Measurements from ENCODE around the gene SPRR2A.
"Not testable (repeated sequence)": the region's sequence is repeated elsewhere in the genome, so short reads cannot be mapped to it uniquely, and the experiment has no call there.

Gene SPRR2A

DNA sequence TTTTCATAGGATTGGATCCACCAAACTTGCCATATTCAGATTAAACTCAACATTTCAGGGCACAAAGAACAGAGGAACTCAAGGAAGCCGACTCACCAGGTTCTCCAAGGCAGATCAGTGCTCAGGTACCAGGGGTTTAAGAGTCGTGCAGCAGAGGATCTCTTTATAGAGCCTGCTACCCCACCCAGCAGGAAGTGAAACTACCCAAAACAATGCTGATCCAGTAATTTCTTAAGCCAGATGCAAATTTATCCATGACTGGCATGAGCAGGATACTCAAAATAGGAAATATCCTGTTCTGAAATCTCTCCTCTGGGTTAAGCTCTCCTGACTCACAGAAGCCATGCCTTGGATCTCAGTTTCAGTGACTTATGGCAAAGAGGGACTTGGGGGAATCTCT lies at the start of gene SPRR2A:
SPRR2A (minus strand) TSS at position 138 of the 400 bp plus-strand sequence. CDS start 777 bp downstream, outside the sequence.
- DNase-seq: no peak

DNA sequence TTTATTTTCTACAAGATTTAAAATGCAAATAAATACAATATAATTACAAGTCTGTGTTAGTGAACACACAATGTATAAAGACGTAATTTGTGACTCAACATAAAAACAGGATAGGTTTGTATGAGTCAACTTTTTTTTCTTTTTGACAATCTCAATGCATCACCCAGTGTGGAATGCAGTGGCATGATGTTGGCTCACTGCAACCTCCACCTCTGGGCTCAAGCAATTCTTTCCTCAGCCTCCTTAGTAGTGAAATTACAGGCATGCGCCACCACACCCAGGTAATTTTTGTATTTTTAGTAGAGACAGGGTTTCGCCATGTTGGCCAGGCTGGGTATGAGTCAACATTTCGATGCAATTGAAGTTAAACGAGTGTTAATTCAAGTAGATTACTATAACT lies 42.9 kb upstream of the SPRR2A start:
- DNase-seq: peak; percentile 51

DNA sequence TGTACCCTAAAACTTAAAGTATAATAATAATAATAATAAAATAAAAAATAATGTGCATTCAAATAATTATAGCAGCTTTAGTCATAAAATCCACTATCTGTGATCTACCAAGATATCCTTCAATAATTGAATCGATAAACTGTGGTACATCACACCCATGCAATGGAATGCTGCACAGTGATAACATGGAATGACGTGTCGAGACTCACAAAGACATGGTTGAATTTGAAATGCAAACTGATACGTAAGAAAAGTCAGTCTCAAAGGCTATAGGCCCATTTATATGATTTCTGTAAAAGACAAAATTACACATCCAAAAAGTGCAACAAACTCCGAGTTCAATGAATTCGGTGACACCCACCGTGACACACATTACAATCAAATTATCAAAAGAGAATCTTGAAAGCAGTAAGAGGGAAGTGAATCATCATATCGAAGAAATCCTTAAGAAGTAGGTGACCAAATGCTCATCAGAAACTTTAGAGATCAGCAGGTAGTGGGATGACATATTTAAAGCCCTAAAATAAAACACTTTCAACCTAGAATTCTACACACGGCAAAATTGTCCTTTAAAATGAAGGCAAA lies 42.2 kb upstream of the SPRR2A start:
- no peak for DNase-seq

DNA sequence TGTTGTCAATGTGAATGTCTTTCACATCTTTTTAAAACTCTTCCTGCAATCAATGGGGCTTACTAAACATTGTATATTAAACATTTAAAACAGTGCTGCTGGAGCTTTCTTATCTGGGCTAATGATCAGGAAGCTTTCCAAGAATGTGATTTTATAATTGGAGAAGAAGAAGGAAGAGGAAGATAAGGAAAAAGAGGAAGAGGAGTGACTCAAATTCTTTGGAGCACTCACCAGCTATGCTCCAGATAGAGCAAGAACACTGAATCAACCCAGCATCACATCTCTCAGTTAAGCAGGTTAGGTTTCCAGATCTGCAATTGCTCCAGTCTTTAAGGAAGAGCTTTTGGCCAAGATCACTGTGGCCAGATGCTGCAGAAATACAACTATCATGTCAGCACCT lies 38.5 kb upstream of the SPRR2A start:
- no peak for DNase-seq

DNA sequence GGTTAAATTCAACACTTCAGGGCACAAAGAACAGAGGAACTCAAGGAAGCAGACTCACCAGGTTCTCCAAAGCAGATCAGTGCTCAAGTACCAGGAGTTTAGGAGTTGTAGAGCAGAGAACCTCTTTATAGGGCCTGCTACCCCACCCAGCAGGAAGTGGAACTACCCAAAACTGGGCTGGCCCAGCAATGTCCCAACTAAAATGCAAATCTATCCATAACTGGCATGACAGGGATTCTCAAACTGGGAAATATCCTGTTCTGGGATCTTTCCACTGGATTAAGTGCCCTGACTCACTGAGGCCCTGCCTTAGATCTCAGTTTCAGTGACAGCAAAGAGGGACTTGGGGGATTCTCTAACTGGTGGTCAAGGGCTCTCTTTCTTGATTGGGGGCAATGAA lies 37.1 kb upstream of the SPRR2A start, which contains the start of gene SPRR2E:
SPRR2E (minus strand) TSS at position 101 of the 400 bp plus-strand sequence. CDS start 775 bp downstream, outside the sequence.
- no peak for DNase-seq

DNA sequence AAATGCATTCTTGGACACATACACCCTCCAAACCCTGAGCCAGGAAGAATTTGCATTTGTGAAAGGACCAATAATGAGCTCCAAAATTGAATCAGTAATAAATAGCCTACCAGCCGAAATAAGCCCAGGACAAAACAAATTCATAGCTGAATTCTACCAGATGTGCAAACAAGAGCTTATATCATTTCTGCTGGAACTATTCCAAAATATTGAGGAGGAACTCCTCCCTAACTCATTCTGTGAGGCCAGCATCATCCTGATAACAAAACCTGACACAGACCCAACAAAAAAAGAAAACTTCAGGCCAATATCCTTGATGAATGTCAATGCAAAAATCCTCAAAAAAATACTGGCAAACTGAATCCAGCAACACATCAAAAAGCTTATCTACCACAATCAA lies 30.3 kb upstream of the SPRR2A start:
- DNase-seq: no peak

DNA sequence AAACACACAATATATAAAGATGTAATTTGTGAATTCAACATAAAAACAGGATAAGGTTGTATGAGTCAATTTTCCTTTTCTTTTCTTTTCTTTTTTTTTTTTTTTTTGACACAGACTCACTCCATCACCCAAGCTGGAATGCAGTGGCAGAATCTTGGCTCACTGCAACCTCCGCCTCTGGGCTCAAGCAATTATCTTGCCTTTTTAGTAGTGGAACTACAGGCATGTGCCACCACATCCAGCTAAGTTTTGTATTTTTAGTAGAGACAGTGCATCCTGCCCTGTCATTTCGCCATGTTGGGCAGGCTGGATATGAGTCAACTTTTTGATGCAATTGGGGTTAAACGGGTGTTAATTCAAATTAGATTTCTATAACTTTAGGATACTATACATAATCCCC lies 24.4 kb upstream of the SPRR2A start:
- no peak for DNase-seq

DNA sequence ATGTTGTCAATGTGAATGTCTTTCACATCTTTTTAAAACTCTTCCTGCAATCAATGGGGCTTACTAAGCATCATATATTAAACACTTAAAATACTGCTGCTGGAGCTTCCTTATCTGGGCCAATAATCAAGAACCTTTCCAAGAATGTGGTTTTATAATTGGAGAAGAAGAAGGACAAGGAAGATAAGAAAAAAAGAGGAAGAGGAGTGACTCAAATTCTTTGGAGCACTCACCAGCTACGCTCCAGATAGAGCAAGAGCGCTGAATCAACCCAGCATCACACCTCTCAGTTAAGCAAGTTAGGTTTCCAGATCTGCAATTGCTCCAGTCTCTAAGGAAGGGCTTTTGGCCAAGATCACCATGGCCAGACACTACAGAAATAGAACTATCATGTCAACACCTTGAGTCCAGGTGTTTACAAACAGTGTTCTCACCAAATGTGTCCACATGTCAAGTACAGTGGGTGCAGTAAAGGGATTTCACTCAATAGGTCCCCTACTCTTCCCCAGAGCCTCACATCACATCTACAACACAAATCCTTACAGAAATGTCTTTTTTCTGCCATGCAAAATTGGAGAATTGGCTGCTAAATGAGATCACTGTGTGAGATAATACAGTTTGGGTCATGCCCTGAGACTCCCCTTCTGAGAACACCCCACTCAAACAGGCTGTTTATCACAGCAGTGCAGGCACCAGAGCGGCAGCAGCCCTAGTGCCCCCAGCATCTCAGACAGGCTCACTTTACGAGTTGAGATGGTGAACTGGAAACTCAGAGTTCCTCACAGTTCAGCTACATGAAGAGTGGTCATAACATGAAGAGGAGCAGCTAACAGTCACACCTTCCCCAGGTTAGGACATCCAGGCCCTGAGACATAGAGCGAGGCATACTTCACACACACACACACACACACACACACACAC lies 15.8 kb upstream of the SPRR2A start:
- DNase-seq: no peak

DNA sequence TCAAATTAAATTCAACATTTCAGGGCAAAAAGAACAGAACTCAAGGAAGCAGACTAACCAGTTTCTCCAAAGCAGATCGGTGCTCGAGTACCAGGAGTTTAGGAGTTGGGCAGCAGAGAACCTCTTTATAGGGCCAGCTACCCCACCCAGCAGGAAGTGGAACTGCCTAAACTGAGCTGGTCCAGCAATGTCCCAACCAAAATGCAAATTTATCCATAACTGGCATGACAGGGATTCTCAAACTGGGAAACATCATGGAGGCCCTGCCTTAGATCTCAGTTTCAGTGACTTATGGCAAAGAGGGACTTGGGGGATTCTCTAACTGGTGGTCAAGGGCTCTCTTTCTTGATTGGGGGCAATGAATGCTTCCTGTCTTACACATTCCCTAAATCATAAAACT lies 14.2 kb upstream of the SPRR2A start, which contains the start of gene SPRR2B:
SPRR2B (minus strand) TSS at position 101 of the 400 bp plus-strand sequence. CDS start 772 bp downstream, outside the sequence.
- DNase-seq: no peak

DNA sequence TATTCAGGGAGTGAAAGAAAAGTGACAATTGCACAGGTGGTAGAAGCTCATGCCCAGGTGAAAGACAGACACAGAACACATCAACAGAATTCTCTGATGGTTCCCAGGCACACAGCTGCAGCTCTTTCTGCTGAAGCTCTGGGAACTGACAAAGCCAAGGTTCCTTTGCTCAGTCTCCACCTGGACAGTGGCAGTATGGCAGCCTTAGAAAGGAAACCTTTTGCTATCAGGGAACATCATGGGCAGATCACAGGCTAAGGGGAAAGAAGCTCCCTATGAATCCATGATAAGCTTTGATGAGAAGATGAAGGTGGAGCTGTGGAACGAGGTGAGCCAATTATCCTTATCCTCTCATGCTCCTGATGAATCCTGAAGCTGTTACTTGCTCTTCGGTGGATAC lies 12.9 kb upstream of the SPRR2A start:
- DNase-seq: no peak

DNA sequence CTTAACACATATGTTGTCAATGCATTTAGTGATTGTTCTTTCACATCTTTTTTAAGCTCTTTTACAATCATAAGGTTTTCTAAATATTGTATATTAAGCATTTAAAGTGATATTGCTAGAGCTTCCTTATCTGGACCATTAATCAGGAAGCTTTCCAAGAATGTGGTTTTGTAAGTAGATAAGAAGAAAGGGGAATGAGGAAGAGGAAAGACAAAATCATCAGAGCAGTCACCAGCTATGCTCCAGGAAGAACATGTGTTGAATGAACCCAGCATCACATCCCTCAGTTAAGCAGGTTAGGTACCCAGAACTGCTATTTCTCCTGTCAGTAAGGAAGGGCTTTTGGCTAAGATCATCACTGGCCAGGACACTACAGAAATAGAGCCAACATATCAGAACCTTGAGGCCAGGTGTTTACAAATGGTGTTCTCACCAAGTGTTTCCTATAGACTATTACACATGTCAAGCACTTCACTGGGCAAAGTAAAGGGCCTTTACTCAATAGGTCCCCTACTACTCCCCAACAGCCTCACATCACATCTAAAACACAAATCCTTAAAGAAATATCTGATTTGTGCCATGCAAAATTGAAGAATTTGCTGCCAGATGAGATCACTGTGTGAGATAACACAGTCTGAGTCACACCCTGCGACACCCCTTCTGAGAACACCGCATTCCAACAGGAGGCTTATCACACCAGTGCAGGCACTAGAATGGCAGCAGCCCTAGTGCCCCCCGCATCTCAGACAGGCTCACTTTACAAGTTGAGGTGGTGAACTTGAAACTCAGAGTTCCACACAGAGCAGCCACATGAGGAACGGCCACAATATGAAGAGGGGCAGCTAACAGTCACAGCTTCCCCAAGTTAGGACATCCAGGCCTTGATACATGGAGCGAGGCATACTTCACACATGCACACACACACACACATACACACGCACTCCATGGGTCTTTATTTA lies 1.8 kb upstream of the SPRR2A start:
- no peak for DNase-seq

DNA sequence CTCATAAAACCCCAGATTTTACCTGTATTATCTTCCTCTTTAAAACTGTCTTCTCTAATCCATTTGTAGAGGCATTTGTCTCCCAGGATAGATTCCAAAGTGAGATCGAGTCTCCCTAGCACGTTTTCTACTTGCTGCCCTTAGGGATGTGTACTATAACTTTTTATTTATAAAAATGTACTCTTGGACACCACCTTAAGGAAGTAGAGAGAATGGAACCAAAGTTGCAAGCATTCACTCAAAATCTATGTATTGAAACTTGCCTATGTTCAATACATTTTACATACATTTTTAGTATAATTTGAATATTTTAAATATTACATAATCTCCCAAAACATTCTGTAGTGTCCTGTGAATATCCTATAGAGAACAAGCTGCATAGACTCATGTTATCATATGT lies 842 bp upstream of the SPRR2A start:
- no peak for DNase-seq

DNA sequence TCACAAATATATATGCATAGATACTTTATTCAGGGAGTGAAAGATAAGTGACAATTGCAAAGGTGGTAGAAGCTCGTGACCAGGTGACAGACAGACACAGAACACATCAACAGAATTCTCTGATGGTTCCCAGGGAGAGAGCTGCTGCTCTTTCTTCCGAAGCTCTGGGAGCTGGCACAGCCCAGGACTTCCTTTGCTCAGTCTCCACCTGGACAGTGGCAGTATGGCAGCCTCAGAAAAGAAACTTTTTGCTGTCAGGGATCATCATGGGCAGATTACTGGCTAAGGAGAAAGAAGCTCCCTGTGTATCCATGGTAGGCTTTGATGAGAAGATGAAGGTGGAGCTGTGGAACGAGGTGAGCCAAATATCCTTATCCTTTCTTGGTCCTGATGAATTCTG lies 1.2 kb downstream of the SPRR2A start:
- not testable (repeated sequence) for DNase-seq

DNA sequence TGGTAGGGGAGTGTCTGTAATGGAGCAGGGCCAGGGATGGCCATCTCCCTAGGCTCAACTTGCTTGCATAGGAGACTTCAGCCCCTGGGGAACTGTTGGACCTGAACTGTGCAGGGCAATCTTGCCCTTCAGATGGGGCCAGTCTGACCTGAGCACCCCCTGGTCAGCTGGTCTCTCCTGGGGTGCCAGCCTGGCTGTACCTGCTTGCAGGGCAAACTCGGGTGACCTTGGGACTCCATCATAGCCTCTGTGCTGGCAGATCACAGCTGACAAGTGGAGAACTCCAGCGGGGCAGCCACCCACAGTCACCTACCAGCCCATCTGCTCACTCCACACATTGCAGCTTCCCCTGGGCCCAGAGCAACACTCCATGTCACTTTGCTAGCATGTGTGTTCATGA lies 8.1 kb downstream of the SPRR2A start:
- no peak for DNase-seq

DNA sequence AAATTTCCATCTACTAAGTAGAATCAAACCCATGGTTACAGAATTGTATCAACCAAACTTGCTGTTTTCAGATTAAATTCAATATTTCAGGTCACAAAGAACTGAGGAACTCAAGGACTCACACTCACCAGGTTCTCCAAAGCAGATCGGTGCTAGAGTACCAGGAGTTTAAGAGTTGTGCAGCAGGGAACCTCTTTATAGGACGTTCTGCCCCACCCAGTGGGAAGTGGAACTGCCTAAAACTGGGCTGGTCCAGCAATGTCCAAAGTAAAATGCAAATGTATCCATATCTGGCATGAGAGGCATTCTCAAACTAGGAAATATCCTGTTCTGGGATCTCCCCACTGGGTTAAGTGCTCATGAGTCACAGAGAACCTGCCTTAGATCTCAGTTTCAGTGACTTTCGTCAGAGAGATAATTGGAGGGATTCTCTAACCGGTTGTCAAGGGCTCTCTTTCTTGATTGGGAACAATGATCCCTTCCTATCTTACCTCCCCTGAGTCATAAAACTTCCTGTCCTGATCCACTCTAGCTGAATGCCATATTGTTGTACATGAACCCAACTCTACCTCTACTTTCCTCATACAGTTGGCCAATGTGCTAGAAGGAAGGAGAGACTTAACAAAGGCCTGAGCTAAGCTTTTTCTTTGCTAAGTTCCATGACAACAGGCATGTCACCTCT lies 16.2 kb downstream of the SPRR2A start, which contains the start of gene SPRR2D:
SPRR2D (minus strand) TSS at position 171 of the 682 bp plus-strand sequence. CDS start 774 bp downstream, outside the sequence.
- DNase-seq: no peak

DNA sequence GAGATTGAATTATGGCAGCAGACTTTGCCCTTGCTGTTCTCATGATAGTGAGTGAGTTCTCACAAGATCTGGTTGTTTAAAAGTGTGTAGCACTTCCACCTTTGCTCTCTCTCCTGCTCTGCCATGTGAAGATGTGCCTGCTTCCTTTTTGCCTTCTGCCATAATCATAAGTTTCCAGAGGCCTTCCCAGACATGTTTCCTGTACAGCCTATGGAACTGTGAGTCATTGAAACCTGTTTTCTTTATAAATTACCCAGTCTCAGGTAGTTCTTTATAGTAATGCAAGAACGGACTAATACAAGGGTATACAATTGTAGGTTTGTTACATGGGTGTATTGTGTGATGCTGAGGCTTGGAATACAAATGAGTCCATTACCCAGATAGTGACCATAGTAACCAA lies 22.1 kb downstream of the SPRR2A start:
- DNase-seq: no peak

DNA sequence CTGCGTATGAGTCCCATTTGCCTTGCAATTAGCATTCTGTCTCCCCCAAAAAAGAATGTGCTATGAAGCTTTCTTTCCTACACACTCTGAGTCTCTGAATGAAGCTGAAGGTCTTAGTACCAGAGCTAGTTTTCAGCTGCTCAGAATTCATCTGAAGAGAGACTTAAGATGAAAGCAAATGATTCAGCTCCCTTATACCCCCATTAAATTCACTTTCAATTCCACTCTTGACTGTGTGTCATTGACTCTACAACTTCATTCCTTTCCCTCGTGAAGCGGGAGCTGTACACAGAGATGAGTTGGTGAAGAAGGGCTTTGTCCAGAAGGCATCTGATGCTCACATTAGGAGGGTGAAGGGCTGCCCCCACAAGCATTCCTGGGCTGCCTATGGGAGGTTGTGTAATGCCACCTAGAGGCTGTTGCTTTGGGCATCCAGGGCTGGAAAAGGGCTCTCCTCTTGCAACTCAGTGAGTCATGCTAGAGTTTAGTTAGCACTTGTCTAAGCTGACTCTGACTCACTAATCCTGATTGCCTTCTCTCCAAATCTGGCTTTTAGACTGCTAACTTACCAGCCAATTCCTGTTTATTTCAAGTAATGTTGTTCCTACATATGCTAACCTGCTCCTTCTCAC lies 24.5 kb downstream of the SPRR2A start:
- DNase-seq: peak; percentile 79

DNA sequence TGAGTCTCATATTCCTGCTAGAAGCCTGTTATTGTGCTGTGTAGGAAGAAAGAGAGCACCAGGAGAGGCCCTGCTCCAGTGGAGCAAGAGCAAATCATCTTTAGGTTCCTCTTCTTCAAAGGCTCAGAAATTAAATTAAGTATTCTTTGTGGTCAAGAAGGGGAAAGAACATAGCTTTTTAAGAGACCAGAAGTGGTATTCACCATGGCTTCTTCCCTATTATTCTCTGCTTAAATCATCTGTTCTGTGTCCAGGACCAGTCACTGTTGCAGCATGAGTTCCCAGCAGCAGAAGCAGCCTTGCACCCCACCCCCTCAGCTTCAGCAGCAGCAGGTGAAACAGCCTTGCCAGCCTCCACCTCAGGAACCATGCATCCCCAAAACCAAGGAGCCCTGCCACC lies 25.2 kb downstream of the SPRR2A start:
- DNase-seq: no peak

DNA sequence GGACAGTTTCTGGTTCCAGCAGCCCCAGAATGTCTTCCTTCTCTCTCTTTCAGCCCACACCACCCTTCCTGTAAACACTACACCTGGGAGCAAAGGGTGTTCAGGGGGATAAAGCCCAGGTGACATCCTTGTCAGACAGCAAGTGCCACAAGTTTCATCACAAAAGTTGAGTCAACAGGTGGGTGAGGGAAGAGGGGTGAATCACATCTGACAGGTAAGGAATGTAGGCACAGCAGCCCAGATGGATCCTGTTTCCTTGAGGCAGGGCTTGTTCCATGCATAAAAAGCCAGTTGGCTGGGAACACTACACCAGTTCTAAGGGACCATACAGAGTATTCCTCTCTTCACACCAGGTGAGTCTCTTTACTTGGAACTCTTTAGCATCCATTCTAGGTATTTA lies 26.4 kb downstream of the SPRR2A start, which contains the start of gene SPRR1B:
SPRR1B (plus strand) TSS at position 309 of the 400 bp plus-strand sequence. CDS start 1,143 bp downstream, outside the sequence.
- DNase-seq: no peak

DNA sequence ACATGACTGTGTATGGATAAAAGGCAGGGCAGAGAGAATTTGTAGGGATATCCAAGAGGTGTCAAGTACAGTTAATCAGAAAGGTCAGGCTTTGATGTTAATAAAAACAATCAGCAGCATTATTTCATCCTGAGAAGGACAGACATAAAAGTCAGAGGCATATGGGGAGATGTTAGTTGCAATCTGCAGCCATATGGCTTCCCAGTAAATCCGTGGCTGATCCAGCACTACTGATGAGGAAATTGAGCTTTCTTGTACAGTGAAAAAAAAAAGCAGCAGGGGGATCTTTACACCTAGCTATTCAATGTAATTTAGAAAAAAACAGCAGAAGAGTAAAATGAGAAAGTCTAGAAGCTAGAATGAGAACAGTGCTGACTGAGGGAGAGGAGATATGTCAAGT lies 28.5 kb downstream of the SPRR2A start:
- no peak for DNase-seq

DNA sequence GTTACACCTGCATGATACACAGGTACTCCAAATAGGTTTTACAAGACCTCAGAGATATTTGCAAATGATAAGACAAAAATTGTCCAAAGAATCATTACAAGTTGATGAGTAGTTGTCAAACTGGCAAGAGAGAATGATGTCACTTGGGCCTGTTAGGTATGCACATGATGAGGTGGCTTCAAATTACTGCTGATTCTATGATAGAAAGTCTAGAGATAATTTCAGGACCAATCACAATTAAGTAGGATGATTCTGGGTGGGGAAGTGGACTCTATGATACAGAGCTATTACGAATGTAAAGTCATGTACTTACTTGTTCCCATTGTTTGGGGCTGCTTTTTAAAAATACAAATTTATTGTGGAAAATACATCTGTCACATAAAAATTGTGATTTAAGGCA lies 31.5 kb downstream of the SPRR2A start:
- DNase-seq: no peak

DNA sequence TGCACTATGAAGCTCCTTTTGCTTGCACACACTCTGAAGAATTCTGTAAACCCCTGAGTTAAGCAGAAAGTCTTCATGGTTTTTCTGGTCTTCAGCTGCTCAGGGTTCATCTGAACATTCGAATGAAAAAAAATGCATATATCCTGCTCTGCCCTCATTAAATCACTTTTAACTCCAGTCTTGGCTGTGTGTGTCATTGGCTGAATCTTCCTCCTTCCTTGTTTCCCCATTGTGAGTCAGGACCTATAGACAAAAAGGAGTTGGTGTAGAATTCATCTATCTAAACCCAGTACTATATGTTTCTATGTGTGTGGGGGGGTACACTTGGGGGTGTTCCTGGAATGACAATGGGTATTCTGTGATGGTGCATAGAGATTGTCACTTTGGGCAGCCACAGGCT lies 32.9 kb downstream of the SPRR2A start:
- no peak for DNase-seq

Data from HCEC 1CT (cell line).